Fibroblast of villous mesenchyme (primary cell): ENCODE results near the gene CSNK1E. TPM values are rescaled to one million over a fixed set of nuclear protein-coding genes. Genes with fewer than 3 reads are reported as not detected.
A peak's percentile ranks its signal among the peaks of the same experiment; 100 is the strongest.

Experiments
- DNase-seq: peaks from one replicate; pipeline ENCODE4 v3.0.0-alpha.2; 2010; ENCODE audit warnings: low read depth
- H3K4me3 ChIP-seq: 2 replicates; pipeline ENCODE4 v1.5.1; 2011; ENCODE audit warnings: low read depth, mild to moderate bottlenecking, low read length
- CTCF ChIP-seq: IDR thresholded peaks from 2 replicates; pipeline ENCODE4 v1.5.1; 2012; ENCODE audit warnings: low read depth, mild to moderate bottlenecking, low read length; ENCODE audit not compliant: insufficient read depth
- small RNA-seq: library from RNA; depleted of rRNA; stranded (forward); fragments of <200 nt; gene quantifications from one replicate; pipeline ENCODE3, GENCODE V24; 2012
- total RNA-seq: library from RNA; depleted of rRNA; stranded (reverse); fragments of >200 nt; gene quantifications from 2 replicates; pipeline ENCODE4 v1.2.3, GENCODE V29; 2012

The CSNK1E gene
- total RNA-seq, 1 donor, result 145 TPM

- TF ChIP-seq CTCF, result no peak
- no peak overlapping the region for H3K4me3 ChIP-seq
- no peak for DNase-seq
Observed at GRCh38 chr22:38247713-38248112, 69.5 kb downstream of the CSNK1E start.

- DNase-seq, result no peak
- TF ChIP-seq CTCF, result no peak
- H3K4me3 ChIP-seq, result no peak overlapping the region
Observed at GRCh38 chr22:38246692-38247091, 70.5 kb downstream of the CSNK1E start.

DNA sequence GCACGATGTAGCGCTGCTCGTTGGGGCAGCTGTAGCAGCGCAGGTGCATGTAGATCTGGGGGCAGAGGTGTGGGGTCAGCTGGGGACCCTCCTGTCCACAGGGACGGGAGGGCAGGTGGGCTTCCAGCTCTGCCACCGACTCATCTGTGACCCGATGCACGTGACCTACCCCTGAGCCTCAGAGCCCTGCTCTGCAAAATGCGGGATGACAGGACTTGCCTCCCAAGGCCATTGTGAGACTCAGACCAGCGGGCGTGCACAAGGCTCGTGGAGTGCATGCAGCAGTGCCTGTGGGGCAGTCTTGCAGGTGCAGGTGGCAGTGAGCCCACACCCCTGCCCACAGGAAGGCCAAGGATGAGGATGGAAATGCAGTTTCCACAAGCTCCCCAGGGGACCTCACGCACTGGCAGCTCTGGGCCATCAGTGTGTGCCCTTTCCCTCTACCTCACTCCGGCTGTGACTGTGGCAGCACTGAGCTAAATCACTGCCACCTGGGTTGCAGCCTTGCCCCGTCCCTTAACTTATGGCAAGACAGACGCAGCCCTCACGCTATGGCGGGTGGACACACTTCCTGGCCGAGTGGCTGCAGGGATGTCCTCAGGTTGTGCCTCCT lies 71.1 kb downstream of the CSNK1E start:
- DNase-seq, result no peak
- H3K4me3 ChIP-seq, result no peak overlapping the region
- TF ChIP-seq CTCF, result no peak

DNA sequence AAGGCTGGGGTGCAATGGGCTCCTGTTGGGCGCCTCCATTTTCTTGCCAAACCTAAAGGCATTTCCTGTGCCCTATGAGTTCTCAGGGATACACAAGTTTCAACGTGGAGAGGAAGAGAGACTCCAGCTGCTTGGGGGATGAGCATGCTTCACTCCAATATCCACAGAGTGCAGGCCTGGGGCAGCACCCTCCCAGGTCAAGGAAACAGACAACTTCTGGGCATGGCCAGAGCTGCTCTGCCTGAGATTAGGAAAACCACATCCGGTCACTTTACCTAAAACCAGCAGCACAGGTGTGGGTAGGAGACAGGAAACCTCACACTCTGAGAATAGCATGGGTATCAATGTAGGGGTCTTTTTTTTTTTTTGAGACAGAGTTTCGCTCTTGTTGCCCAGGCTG lies 73.1 kb downstream of the CSNK1E start:
- peak; percentile 51 for DNase-seq
- TF ChIP-seq CTCF, result no peak

DNA sequence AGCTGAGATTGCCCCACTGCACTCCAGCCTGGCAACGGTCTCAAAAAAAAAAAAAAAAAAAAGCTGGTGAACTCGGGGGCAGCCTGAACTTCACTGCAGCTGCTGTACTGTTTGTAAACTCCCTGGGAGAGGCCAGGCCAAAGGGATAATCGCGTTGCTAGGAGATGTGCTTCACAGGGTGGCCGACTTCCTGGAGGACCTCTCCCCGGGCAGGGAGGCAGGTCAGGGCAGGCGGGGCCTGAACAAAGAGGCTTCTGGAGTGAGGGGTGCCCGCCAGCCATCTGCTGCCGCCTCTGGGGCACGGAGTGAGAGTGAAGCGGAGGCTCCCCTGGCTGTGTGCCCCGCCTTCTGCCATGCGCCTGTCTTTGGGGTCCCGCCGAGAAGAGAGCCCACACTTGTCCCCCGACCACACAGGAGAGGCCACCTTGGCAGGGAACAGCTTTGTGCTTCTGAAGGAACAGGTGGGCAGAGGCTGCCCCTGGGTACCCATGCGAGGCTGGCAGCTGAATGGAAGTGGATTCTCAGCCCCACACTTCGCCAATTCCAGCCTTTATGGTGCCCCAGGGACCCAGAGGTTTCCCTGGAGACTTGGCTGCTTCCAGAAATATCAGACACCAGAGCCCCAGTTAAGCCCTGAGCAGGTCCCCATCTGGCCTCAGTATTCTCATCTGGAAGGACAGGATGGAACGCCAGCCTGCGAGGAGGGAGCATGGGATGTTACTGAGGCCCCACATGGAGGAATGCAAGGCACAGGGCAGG lies 74.0 kb downstream of the CSNK1E start:
- no peak overlapping the region for H3K4me3 ChIP-seq
- no peak for TF ChIP-seq CTCF
- peak; percentile 96 for DNase-seq

More for the DNA sequence above, 73.1 kb downstream of the CSNK1E start:
- H3K4me3 ChIP-seq, result no peak overlapping the region

GRCh38 chr22:38240734-38241252 lies 76.4 kb downstream of the CSNK1E start:
- peak; percentile 87 for DNase-seq
- no peak overlapping the region for H3K4me3 ChIP-seq
- no peak for TF ChIP-seq CTCF

Small RNA genes lying within 50 kb of the gene (small RNA-seq; reads per million reads assigned to genes)
- not detected for gene RF00017

Other genes with a start within 250 kb of the CSNK1E start
- under 0.01 TPM in 1 of 2 replicates, not detected in the other for gene SLC16A8, start 233.2 kb downstream of the CSNK1E start, total RNA-seq
- 2.3 and 3.0 TPM in 2 replicates for gene BAIAP2L2, start 206.7 kb downstream of the CSNK1E start, total RNA-seq
- 10.0 and 10.8 TPM in 2 replicates for gene PLA2G6, start 135.6 kb downstream of the CSNK1E start, total RNA-seq
- gene MAFF, start 115.4 kb downstream of the CSNK1E start, total RNA-seq, result 17.1 and 19.4 TPM in 2 replicates
- gene TMEM184B, start 44.4 kb downstream of the CSNK1E start, total RNA-seq, result 44.9 and 65.1 TPM in 2 replicates
- not detected in 2 replicates for gene KCNJ4, start 137.8 kb upstream of the CSNK1E start, total RNA-seq
- gene KDELR3, start 150.7 kb upstream of the CSNK1E start, total RNA-seq, result 125 and 139 TPM in 2 replicates
- gene DDX17, start 188.9 kb upstream of the CSNK1E start, total RNA-seq, result 454 and 540 TPM in 2 replicates